ENCODE measurements around the gene KRTAP4-4. TPM values are rescaled to one million over a fixed set of nuclear protein-coding genes. Genes with fewer than 3 reads are reported as not detected.
A peak's percentile ranks its signal among the peaks of the same experiment; 100 is the strongest.
"Not testable (repeated sequence)": the region's sequence is repeated elsewhere in the genome, so short reads cannot be mapped to it uniquely, and the experiment has no call there.

Gene KRTAP4-4
- total and polyA plus RNA-seq, 2 experiments from 2014 or later: not detected

DNA sequence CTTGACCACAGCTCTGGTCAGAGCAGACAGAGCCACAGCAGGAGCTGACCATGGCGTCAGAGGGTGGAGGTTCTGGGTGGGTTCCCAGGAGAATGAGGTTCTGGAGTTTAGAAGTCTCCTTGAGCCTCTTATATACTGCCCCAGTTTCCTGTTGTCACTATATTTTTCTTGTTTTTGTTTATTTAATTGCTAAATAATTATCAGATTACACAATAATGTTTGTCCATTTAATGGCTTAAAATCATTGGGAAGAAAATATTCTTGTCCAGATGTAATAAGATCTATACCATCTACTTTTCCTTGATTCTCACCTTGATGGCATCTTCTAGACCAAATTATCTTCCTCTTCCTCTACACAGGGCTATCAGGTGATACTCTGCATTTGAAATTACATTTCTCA is 7.6 kb upstream of the KRTAP4-4 start, which contains the start of gene KRTAP4-3:
KRTAP4-3 (minus strand) TSS at position 101 of the 400 bp plus-strand sequence; CDS start at position 52, 49 bp downstream.
- H3K79me2 ChIP-seq (ENCODE audit: insufficient read depth): no peaks in the 10 kb centered on the region

DNA sequence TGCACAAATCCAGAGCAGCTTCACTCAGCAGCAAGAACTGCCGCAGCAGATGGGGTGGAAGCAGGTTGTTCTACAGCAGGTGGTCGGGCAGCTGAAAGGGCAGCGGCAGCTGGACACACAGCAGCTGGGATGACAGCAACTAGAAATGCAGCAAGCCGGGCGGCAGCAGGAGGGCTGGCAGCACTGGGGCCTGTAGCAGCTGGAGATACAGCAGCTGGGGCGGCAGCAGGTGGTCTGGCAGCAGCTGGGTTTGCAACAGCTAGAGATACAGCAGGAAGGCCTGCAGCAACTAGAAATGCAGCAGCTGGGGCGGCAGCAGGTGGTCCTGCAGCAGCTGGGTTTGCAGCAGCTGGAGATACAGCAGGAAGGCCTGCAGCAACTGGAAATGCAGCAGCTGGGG is 7.0 kb upstream of the KRTAP4-4 start:
- H3K4me1 ChIP-seq (ENCODE audit: insufficient read depth): peaks cover 3% of the 10 kb centered on the region; the same call in 1 of the 2 replicates
- in situ Hi-C loops (cut with MboI): no loop called here
- H3K9me3 ChIP-seq (ENCODE audit: low read depth): no peaks in the 10 kb centered on the region
- H3K36me3 ChIP-seq (ENCODE audit: low read depth): no peaks in the 10 kb centered on the region
- H3K4me2 ChIP-seq (ENCODE audit: unreplicated experiment): no peak overlapping the region
- H4K20me1 ChIP-seq (ENCODE audit: insufficient read depth): no peaks in the 10 kb centered on the region
- no peak overlapping the region for H2AFZ ChIP-seq
- no peak for DNase-seq
- TF ChIP-seq EZH2 (IDR thresholded peaks at IDR 0.05; ENCODE audit: insufficient read depth, poor library complexity, severe bottlenecking): no peak
- H3K9me2 ChIP-seq (ENCODE audit: insufficient read depth): no peaks in the 10 kb centered on the region
- H3K79me2 ChIP-seq (ENCODE audit: insufficient read depth): no peaks in the 10 kb centered on the region
- H3K4me3 ChIP-seq: no peak overlapping the region
- no peak overlapping the region for H3K9ac ChIP-seq
- no peak overlapping the region for H3K27ac ChIP-seq
- H3K27me3 ChIP-seq (replicated peaks; ENCODE audit: insufficient read depth): no peaks in the 10 kb centered on the region
- H3F3A ChIP-seq (ENCODE audit: insufficient read depth): no peaks in the 10 kb centered on the region
- WGBS, 2 experiments (ENCODE audit: low coverage in 1 of 2, low lambda C conversion rate in 2 of 2, missing lambda C conversion rate in 2 of 2): 87 to 93% methylated on average over 7 of the region's 7 CpGs

More for the DNA sequence above, 7.6 kb upstream of the KRTAP4-4 start, which contains the start of gene KRTAP4-3:
- Histone ChIP-seq H3K4me3 (no peak within 1 kb of the TSS), H3K27ac (no peak within 1 kb of the TSS), H3F3A (ENCODE audit: insufficient read depth) (no peaks in the 10 kb centered on the region), H4K20me1 (ENCODE audit: insufficient read depth) (no peaks in the 10 kb centered on the region), H2AFZ (no peak within 1 kb of the TSS), H3K9ac (no peak within 1 kb of the TSS), H3K4me1 (ENCODE audit: insufficient read depth) (peaks cover 3% of the 10 kb centered on the region; the same call in 1 of the 2 replicates), H3K9me3 (ENCODE audit: low read depth) (no peaks in the 10 kb centered on the region), H3K9me2 (ENCODE audit: insufficient read depth) (no peaks in the 10 kb centered on the region), H3K36me3 (ENCODE audit: low read depth) (no peaks in the 10 kb centered on the region), H3K27me3 (replicated peaks; ENCODE audit: insufficient read depth) (no peaks in the 10 kb centered on the region), H3K4me2 (ENCODE audit: unreplicated experiment) (no peak within 1 kb of the TSS)
- no peak for DNase-seq
- 58 to 67% methylated on average over 1 of the region's 1 CpG for WGBS, 2 experiments (ENCODE audit: low coverage in 1 of 2, low lambda C conversion rate in 2 of 2, missing lambda C conversion rate in 2 of 2)
- in situ Hi-C loops (cut with MboI): no loop called here
- TF ChIP-seq EZH2 (IDR thresholded peaks at IDR 0.05; ENCODE audit: insufficient read depth, poor library complexity, severe bottlenecking) (no peak), EZH2phosphoT487 (IDR thresholded peaks at IDR 0.05; ENCODE audit: insufficient read depth, low read depth) (no peak)

DNA sequence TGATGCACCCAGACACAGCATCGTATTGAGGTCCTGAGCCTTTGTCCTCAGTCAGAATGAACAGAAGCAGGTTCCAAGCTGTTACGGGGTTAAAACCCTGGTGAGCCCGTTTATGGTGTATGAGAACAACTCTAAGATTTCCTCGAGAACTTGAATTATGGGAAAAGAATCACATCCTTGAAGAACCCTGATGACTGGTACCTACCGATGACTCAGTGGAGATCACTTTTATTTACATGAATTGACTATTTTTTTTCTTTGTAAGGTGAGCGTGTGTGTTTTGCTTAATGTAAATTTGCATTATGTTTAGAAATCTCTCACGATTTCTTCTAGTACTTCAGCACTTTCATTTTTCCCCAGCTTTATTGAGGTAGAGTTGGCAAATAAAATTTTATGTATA is 3.3 kb upstream of the KRTAP4-4 start:
- Histone ChIP-seq H3K27ac (no peak overlapping the region), H3F3A (ENCODE audit: insufficient read depth) (no peaks in the 10 kb centered on the region), H3K4me2 (ENCODE audit: unreplicated experiment) (no peak overlapping the region), H3K36me3 (ENCODE audit: low read depth) (no peaks in the 10 kb centered on the region), H3K4me1 (ENCODE audit: insufficient read depth) (no peaks in the 10 kb centered on the region), H4K20me1 (ENCODE audit: insufficient read depth) (no peaks in the 10 kb centered on the region), H3K9ac (no peak overlapping the region), H3K4me3 (no peak overlapping the region), H3K9me2 (ENCODE audit: insufficient read depth) (no peaks in the 10 kb centered on the region), H3K27me3 (replicated peaks; ENCODE audit: insufficient read depth) (no peaks in the 10 kb centered on the region), H3K9me3 (ENCODE audit: low read depth) (no peaks in the 10 kb centered on the region), H2AFZ (no peak overlapping the region), H3K79me2 (ENCODE audit: insufficient read depth) (no peaks in the 10 kb centered on the region)
- WGBS, 2 experiments (ENCODE audit: low coverage in 1 of 2, low lambda C conversion rate in 2 of 2, missing lambda C conversion rate in 2 of 2): 80% methylated on average over 7 of the region's 7 CpGs
- TF ChIP-seq EZH2 (IDR thresholded peaks at IDR 0.05; ENCODE audit: insufficient read depth, poor library complexity, severe bottlenecking) (no peak), EZH2phosphoT487 (IDR thresholded peaks at IDR 0.05; ENCODE audit: insufficient read depth, low read depth) (no peak)
- in situ Hi-C loops (cut with MboI): no loop called here
- DNase-seq: peak; percentile 9

DNA sequence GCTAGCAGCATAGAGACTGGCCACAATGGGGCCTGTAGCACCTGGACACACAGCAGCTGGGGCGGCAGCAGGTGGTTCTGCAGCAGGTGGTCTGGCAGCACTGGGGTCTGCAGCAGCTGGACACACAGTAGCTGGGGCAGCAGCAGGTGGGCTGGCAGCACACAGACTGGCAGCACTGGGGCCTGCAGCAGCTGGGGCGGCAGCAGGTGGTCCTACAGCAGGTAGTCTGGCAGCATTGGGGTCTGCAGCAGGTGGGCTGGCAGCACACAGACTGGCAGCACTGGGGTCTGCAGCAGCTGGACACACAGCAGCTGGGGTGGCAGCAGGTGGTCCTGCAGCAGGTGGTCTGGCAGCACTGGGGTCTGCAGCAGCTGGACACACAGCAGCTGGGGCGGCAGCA is 358 bp downstream of the KRTAP4-4 start:
- H3K79me2 ChIP-seq (ENCODE audit: insufficient read depth); H3K36me3 ChIP-seq (ENCODE audit: low read depth); H3K4me2 ChIP-seq (ENCODE audit: unreplicated experiment); H3K9ac ChIP-seq; DNase-seq; H4K20me1 ChIP-seq (ENCODE audit: insufficient read depth); H3F3A ChIP-seq (ENCODE audit: insufficient read depth); H3K4me3 ChIP-seq; H3K9me3 ChIP-seq (ENCODE audit: low read depth); H3K4me1 ChIP-seq (ENCODE audit: insufficient read depth); H3K27me3 ChIP-seq (replicated peaks; ENCODE audit: insufficient read depth); H3K27ac ChIP-seq; H2AFZ ChIP-seq; H3K9me2 ChIP-seq (ENCODE audit: insufficient read depth); in situ Hi-C loops (cut with MboI): not testable (repeated sequence)
- WGBS, 2 experiments (ENCODE audit: low coverage in 1 of 2, low lambda C conversion rate in 2 of 2, missing lambda C conversion rate in 2 of 2): 72 to 93% methylated on average over 2 to 3 of the region's 3 CpGs

DNA sequence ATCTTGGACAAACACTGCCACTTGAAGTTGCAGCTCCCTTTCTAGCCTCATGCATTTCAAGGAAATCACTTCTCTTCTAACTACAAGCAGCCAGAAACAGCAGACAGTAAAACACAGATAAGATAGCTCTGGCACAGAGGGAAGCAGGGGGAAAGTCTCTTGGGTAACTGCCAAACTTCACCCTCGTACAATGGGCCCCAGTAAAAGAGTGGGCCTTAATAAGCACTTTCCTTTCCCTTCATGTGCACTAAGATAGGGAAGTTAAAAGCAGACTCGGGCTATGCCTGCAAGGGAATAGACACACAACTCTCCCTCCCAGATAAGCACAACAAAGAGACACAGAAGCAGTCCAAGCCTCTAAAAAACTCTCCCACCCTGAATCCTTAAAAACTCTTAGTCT is 6.7 kb downstream of the KRTAP4-4 start:
- H4K20me1 ChIP-seq (ENCODE audit: insufficient read depth): no peaks in the 10 kb centered on the region
- H3K79me2 ChIP-seq (ENCODE audit: insufficient read depth): no peaks in the 10 kb centered on the region
- no peaks in the 10 kb centered on the region for H3K9me3 ChIP-seq (ENCODE audit: low read depth)
- no peak overlapping the region for H2AFZ ChIP-seq
- no peaks in the 10 kb centered on the region for H3K9me2 ChIP-seq (ENCODE audit: insufficient read depth)
- no peak overlapping the region for H3K27ac ChIP-seq
- no peaks in the 10 kb centered on the region for H3K36me3 ChIP-seq (ENCODE audit: low read depth)
- H3K9ac ChIP-seq: no peak overlapping the region
- H3K4me2 ChIP-seq (ENCODE audit: unreplicated experiment): no peak overlapping the region
- DNase-seq: no peak
- WGBS, 2 experiments (ENCODE audit: low coverage in 1 of 2, low lambda C conversion rate in 2 of 2, missing lambda C conversion rate in 2 of 2): 64 to 65% methylated on average over 2 of the region's 2 CpGs
- TF ChIP-seq EZH2 (IDR thresholded peaks at IDR 0.05; ENCODE audit: insufficient read depth, poor library complexity, severe bottlenecking) (no peak), EZH2phosphoT487 (IDR thresholded peaks at IDR 0.05; ENCODE audit: insufficient read depth, low read depth) (no peak)
- H3K4me3 ChIP-seq: no peak overlapping the region
- no peaks in the 10 kb centered on the region for H3F3A ChIP-seq (ENCODE audit: insufficient read depth)
- H3K4me1 ChIP-seq (ENCODE audit: insufficient read depth): no peaks in the 10 kb centered on the region
- in situ Hi-C loops (cut with MboI): no loop called here
- no peaks in the 10 kb centered on the region for H3K27me3 ChIP-seq (replicated peaks; ENCODE audit: insufficient read depth)

Data from GM23248 (cell line).